Lower lobe of right lung (tissue), 2 donors: ENCODE results near the gene PLEKHG4B. TPM values are rescaled to one million over a fixed set of nuclear protein-coding genes. Genes with fewer than 3 reads are reported as not detected.

ENCODE experiments used
- ATAC-seq, 2 donors: fragments of 200-7000 bp; cut with Tn5 transposase; one replicate each; pipeline ENCODE4 v1.9.1; 2020 to 2022; ENCODE audit warnings: mild to moderate bottlenecking in 2 of 2, moderate library complexity in 2 of 2
- DNase-seq: peaks from one replicate; pipeline ENCODE4 v3.0.0-alpha.2; 2020
- H3K27ac ChIP-seq: fragments of 200-600 bp; one replicate; pipeline ENCODE4 v1.8.0; 2022
- H3K27me3 ChIP-seq: fragments of 200-600 bp; one replicate; pipeline ENCODE4 v1.8.0; 2022; ENCODE audit warnings: low read depth
- H3K36me3 ChIP-seq: fragments of 200-600 bp; one replicate; pipeline ENCODE4 v1.8.0; 2022; ENCODE audit warnings: mild to moderate bottlenecking
- H3K4me1 ChIP-seq: fragments of 200-600 bp; one replicate; pipeline ENCODE4 v1.8.0; 2022
- H3K4me3 ChIP-seq: fragments of 200-600 bp; one replicate; pipeline ENCODE4 v1.8.0; 2022; ENCODE audit warnings: mild to moderate bottlenecking
- H3K9me3 ChIP-seq: fragments of 200-600 bp; one replicate; pipeline ENCODE4 v1.8.0; 2022
- intact Hi-C: fragments of 100-400 bp; cut with DNase I; formaldehyde crosslinking; loops from one replicate; pipeline ENCODE4 v1.11.0; 2022
- total RNA-seq: library from RNA; stranded (reverse); fragmentation: NEBNext Ultra II Directional; extraction: Animal tissue kit (Norgen Biotek cat#: 25700); gene quantifications from one replicate; pipeline ENCODE4 v1.2.1, GENCODE V29; 2021
- TF ChIP-seq, protein P1 (sequence below): fragments of 200-600 bp; IDR thresholded peaks from one replicate; pipeline ENCODE4 v1.8.0; 2022; ENCODE audit warnings: antibody characterized with exemption, mild to moderate bottlenecking
- donor health status: DM: no; HTN: yes; CAD: no; lungs with severe emphysema.

PLEKHG4B gene
- total RNA-seq, 1 donor from 2014 or later = 2.7 TPM

DNA sequence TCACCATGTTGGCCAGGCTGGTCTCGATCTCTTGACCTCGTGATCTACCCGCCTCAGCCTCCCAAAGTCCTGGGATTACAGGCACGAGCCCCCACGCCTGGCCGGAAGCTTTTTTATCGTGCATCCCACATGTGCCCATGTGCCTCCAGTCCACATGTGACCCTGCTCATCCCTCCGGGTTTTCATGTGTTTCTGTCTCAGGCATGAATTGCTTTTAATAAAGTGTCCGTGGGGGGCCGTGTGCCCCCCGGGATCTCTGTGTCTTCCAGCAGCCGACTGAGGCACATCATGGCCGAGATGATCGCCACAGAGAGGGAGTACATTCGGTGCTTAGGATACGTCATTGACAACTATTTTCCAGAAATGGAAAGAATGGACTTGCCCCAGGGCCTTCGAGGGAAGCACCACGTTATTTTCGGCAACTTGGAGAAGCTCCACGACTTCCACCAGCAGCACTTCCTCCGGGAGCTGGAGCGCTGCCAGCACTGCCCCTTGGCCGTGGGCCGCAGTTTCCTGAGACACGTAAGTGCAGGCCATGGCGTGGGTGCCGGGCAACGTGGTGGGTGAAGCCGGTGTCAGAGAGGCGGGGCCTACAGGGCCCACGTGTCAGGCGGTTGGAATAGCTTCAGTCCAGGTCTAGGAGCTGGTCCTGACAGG, 77.2 kb downstream of the PLEKHG4B start:
- Histone ChIP-seq H3K4me3 (no peak overlapping the region), H3K4me1 (peaks cover 14% of the 10 kb centered on the region), H3K27me3 (no peaks in the 10 kb centered on the region), H3K9me3 (no peaks in the 10 kb centered on the region), H3K36me3 (no peaks in the 10 kb centered on the region), H3K27ac (no peak overlapping the region)
- TF ChIP-seq, protein P1, sequence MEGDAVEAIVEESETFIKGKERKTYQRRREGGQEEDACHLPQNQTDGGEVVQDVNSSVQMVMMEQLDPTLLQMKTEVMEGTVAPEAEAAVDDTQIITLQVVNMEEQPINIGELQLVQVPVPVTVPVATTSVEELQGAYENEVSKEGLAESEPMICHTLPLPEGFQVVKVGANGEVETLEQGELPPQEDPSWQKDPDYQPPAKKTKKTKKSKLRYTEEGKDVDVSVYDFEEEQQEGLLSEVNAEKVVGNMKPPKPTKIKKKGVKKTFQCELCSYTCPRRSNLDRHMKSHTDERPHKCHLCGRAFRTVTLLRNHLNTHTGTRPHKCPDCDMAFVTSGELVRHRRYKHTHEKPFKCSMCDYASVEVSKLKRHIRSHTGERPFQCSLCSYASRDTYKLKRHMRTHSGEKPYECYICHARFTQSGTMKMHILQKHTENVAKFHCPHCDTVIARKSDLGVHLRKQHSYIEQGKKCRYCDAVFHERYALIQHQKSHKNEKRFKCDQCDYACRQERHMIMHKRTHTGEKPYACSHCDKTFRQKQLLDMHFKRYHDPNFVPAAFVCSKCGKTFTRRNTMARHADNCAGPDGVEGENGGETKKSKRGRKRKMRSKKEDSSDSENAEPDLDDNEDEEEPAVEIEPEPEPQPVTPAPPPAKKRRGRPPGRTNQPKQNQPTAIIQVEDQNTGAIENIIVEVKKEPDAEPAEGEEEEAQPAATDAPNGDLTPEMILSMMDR = no peak
- intact Hi-C loops = no loop called here
- peak; percentile 49 to 60 for ATAC-seq
- peak; percentile 77 for DNase-seq

DNA sequence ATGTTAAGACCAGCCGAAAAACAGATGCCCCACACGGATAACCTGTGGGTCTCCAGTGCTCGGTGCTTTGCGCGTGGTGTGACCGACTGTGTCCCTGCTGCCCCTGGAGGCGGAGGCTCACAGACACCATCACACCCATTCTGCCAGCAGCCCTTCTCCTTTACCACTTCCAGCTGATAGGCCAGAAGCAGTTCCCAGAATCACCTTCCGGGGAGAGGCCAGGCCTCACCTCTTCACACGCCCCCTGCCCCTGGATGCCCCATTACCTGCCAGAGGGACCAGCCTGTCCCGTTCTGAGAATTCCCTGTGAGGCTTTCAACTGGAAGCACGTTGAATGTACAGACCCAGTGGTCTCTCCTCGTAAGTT, 77.7 kb downstream of the PLEKHG4B start:
- H3K4me1 ChIP-seq = peaks cover 14% of the 10 kb centered on the region
- no peaks in the 10 kb centered on the region for H3K36me3 ChIP-seq
- TF ChIP-seq, protein P1 = no peak
- no peaks in the 10 kb centered on the region for H3K27me3 ChIP-seq
- no peak for ATAC-seq
- H3K27ac ChIP-seq = no peak overlapping the region
- H3K9me3 ChIP-seq = no peaks in the 10 kb centered on the region
- intact Hi-C loops = no loop called here
- DNase-seq = no peak
- H3K4me3 ChIP-seq = no peak overlapping the region

DNA sequence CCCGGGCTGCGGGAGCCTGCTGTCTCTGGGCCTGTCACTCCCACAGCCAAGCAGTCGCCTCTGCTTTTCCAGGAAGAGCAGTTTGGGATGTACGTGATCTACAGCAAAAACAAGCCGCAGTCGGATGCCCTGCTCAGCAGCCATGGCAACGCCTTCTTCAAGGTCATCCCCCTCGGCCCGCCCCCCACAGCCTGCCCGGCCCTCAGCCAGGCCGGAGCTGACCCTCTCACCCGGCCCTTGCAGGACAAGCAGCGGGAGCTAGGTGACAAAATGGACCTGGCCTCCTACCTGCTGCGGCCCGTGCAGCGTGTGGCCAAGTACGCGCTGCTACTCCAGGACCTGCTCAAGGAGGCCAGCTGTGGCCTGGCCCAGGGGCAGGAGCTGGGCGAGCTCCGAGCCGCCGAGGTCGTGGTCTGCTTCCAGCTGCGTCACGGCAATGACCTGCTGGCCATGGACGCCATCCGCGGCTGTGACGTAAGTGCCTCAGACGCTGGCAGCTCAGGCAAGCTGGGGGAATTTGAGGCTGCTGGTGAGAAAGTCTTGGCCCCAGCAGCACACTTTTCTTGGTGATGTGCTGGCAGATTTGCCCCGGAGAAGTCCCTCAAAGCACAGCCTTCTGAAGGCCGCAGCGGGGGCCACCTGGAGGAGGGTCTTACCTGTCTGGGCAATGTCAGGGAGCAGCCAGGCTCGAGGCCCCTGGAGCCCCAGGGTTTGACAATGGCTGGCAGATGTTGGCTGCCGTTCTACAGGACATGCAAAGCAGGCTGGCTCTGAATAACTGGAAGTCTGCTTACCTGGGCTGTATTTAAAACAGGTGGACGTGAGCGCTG, 79.2 kb downstream of the PLEKHG4B start:
- H3K27ac ChIP-seq = no peak overlapping the region
- TF ChIP-seq, protein P1 = no peak
- no peak for ATAC-seq
- no peaks in the 10 kb centered on the region for H3K27me3 ChIP-seq
- intact Hi-C loops = no loop called here
- peak; percentile 37 for DNase-seq
- H3K9me3 ChIP-seq = no peaks in the 10 kb centered on the region
- H3K4me1 ChIP-seq = peaks cover 14% of the 10 kb centered on the region
- no peak overlapping the region for H3K4me3 ChIP-seq
- no peaks in the 10 kb centered on the region for H3K36me3 ChIP-seq

DNA sequence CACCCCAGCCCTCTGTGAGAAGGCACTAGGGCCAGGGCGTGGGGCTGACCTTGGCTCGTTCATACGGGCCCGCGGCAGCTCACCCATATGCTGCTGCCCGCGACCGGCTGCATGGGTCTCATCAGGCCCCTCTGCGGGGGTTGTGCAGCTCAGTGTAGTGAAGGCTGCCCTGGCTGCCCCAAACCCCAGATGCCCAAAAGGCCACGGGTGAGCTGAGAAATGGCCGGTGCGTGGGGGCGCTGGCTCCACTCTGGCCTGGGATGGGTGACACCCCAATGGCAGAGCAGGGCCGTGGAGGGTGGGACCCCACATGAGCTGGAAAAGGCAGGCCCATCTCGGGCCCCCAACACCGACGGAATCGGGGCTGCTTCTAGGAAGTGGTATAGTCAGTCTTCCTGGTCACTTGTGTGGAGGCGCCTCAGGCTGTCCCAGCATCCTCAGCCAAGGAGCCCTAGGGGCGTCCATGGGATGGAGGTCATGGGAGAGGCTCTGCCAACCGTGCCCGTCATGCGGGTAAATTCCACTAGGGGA, 79.9 kb downstream of the PLEKHG4B start:
- Histone ChIP-seq H3K4me3 (no peak overlapping the region), H3K27me3 (no peaks in the 10 kb centered on the region), H3K4me1 (peaks cover 14% of the 10 kb centered on the region), H3K9me3 (no peaks in the 10 kb centered on the region), H3K27ac (no peak overlapping the region), H3K36me3 (no peaks in the 10 kb centered on the region)
- intact Hi-C loops = no loop called here
- ATAC-seq = no peak
- TF ChIP-seq, protein P1 = no peak
- peak; percentile 38 for DNase-seq

DNA sequence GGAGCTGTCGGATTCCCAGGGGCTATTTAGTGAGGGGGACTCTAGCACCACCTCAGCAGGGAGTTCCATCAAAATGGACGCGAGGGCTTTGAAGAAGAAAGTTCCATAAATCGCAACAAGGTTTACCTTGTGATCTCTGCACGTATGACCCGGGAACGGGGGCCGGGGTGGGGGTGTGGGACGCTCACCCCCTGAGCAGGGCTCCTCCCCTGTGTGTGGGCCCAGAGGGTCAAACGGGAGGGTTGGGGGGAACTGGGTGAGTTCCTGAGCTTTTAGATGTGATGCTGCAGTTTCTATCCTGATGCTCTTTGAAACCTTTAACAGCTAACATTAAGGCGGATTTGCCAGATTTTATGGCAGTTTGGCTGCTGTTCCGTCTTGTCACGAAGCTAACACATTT, 80.5 kb downstream of the PLEKHG4B start:
- no peak overlapping the region for H3K27ac ChIP-seq
- H3K36me3 ChIP-seq = no peaks in the 10 kb centered on the region
- DNase-seq (no peak), ATAC-seq (no peak)
- peaks cover 14% of the 10 kb centered on the region for H3K4me1 ChIP-seq
- H3K27me3 ChIP-seq = no peaks in the 10 kb centered on the region
- intact Hi-C loops = no loop called here
- TF ChIP-seq, protein P1 = no peak
- H3K9me3 ChIP-seq = no peaks in the 10 kb centered on the region
- no peak overlapping the region for H3K4me3 ChIP-seq
